ENCODE data around the gene UBE2V1. TPM values are rescaled to one million over a fixed set of nuclear protein-coding genes. Genes with fewer than 3 reads are reported as not detected.

Gene UBE2V1
- total and polyA plus RNA-seq, 10 of the 15 experiments (the other 5 are each of a cell fraction or from before 2014, with no cell fraction given) = 51.8 to 219 (median 141) TPM

DNA sequence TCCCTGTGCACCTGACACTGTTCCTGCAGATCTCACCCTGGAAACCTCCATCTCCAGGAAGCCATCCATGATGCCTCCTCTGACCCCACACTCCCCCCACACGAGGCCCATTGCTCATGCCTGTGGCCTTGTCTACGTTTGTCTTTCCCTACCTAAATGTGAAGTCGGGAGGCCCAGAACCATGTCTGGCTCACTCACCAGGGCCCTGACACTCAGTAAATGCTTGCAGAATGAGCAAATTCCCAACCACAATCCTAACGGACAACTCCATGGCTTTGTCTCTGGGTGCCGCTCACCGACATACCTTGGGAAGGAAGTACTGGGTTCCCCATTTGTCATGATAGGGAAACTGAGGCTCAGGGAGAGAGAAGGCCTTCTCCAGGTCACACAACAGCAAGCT is 33.3 kb upstream of the UBE2V1 start:
- no peaks in the 10 kb centered on the region for H4K20me1 ChIP-seq (ENCODE audit: control insufficient read depth, insufficient read depth)
- ChIA-PET RAD21 (ENCODE audit: unreplicated experiment) (no interaction called here), CTCF (interaction anchor here (1.5 to 1.6 kb wide), 2 partner anchors 26 to 32 kb away, joined by 4 read pairs; no protein-coding TSS in a partner anchor), POLR2A (no interaction called here), SMC1A (ENCODE audit: uncharacterized antibody, unreplicated experiment) (interaction anchor here (1.4 kb wide), 1 partner anchor 23 kb away, joined by 5 read pairs; no protein-coding TSS in a partner anchor)
- peak overlapping the region; percentile 83 for H3K4me2 ChIP-seq (ENCODE audit: control insufficient read depth, insufficient read depth)
- H3K27ac ChIP-seq (ENCODE audit: control insufficient read depth, insufficient read depth) = peak overlapping the region; percentile 93
- peaks cover 40% of the 10 kb centered on the region for H3K79me2 ChIP-seq (ENCODE audit: control insufficient read depth, insufficient read depth, low read length)
- intact Hi-C loops (cut with micrococcal nuclease; ENCODE audit: unreplicated experiment) = no loop called here
- H3K4me3 ChIP-seq = peak overlapping the region; percentile 62; the same call in 1 of the 2 replicates
- in situ Hi-C loops (cut with MboI) = no loop called here
- DNase-seq (ENCODE audit: low read depth, low spot score) = no peak
- no peak for FAIRE-seq
- H3K9me3 ChIP-seq (replicated peaks; ENCODE audit: control insufficient read depth, insufficient read depth, low read length) = no peaks in the 10 kb centered on the region
- peak overlapping the region; percentile 68; the same call in 1 of the 2 replicates for H2AFZ ChIP-seq (ENCODE audit: control insufficient read depth, low read depth, low read length)
- no peak for ATAC-seq
- H3K4me1 ChIP-seq (ENCODE audit: control insufficient read depth, insufficient read depth, low read length) = peaks cover 15% of the 10 kb centered on the region
- TF ChIP-seq MTA2 (IDR thresholded peaks at IDR 0.05; ENCODE audit: low read depth) (no peak), EP300 (IDR thresholded peaks at IDR 0.05; ENCODE audit: borderline replicate concordance in 1 of 2, control insufficient read depth in 1 of 2, low read depth in 2 of 2, low read length in 2 of 2) (0 out of 4 replicates have a peak, but pooled peaks of 1 of the 2 experiments have one; percentile 0)
- peak overlapping the region; percentile 88 for H3K9ac ChIP-seq (ENCODE audit: control insufficient read depth, insufficient read depth, low read length)
- H3K27me3 ChIP-seq (replicated peaks in 1 of 2; ENCODE audit: control insufficient read depth in 2 of 2, insufficient read depth in 2 of 2, low read length in 1 of 2) = no peaks in the 10 kb centered on the region
- peaks cover 4 to 13% of the 10 kb centered on the region in 2 experiments for H3K36me3 ChIP-seq (ENCODE audit: control insufficient read depth in 2 of 2, insufficient read depth in 2 of 2, low read length in 1 of 2)
- WGBS (ENCODE audit: insufficient coverage, insufficient replicate concordance, low lambda C conversion rate, missing lambda C conversion rate) = 72% methylated on average over 6 of the region's 6 CpGs
- no TSS peak for BruUV-seq (replicated peaks)

DNA sequence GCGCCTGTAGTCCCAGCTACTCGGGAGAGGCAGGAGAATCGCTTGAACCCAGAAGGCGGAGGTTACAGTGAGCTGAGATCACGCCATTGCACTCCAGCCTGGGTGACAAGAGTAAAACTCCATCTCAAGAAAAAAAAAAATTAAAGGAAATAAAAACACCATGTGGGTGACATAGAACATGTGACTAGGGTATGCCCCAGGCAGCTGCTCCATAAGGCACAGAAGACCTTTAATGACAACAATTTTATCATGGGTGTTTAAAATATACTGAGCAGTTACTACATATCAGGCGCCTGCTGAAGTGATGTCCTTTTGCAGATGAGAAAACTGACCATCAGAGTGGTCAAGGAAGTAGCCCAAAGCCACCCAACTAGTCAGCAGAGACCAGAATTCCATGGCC is 32.6 kb upstream of the UBE2V1 start:
- BruUV-seq (replicated peaks) = no TSS peak
- Histone ChIP-seq H3K9ac (ENCODE audit: control insufficient read depth, insufficient read depth, low read length) (no peak overlapping the region), H3K79me2 (ENCODE audit: control insufficient read depth, insufficient read depth, low read length) (peaks cover 36% of the 10 kb centered on the region), H4K20me1 (ENCODE audit: control insufficient read depth, insufficient read depth) (no peaks in the 10 kb centered on the region), H3K9me3 (replicated peaks; ENCODE audit: control insufficient read depth, insufficient read depth, low read length) (no peaks in the 10 kb centered on the region), H3K27ac (ENCODE audit: control insufficient read depth, insufficient read depth) (no peak overlapping the region), H2AFZ (ENCODE audit: control insufficient read depth, low read depth, low read length) (no peak overlapping the region), H3K4me1 (ENCODE audit: control insufficient read depth, insufficient read depth, low read length) (peaks cover 15% of the 10 kb centered on the region), H3K36me3 (ENCODE audit: control insufficient read depth in 2 of 2, insufficient read depth in 2 of 2, low read length in 1 of 2) (peaks cover 4 to 16% of the 10 kb centered on the region in 2 experiments), H3K27me3 (replicated peaks in 1 of 2; ENCODE audit: control insufficient read depth in 2 of 2, insufficient read depth in 2 of 2, low read length in 1 of 2) (no peaks in the 10 kb centered on the region), H3K4me2 (ENCODE audit: control insufficient read depth, insufficient read depth) (no peak overlapping the region), H3K4me3 (no peak overlapping the region)
- FAIRE-seq (no peak), ATAC-seq (no peak), DNase-seq (ENCODE audit: low read depth, low spot score) (no peak)
- 92% methylated on average over 6 of the region's 6 CpGs for WGBS (ENCODE audit: insufficient coverage, insufficient replicate concordance, low lambda C conversion rate, missing lambda C conversion rate)
- RAD21 ChIA-PET (ENCODE audit: unreplicated experiment) = no interaction called here
- intact Hi-C loops (cut with micrococcal nuclease; ENCODE audit: unreplicated experiment) (no loop called here), in situ Hi-C loops (cut with MboI) (no loop called here)
- CTCF ChIA-PET = interaction anchor here (0.9 to 1.2 kb wide), 3 partner anchors 9 to 74 kb away, joined by 3 to 6 read pairs (median 3); no protein-coding TSS in a partner anchor
- SMC1A ChIA-PET (ENCODE audit: uncharacterized antibody, unreplicated experiment) = interaction anchor here (1.1 kb wide), 1 partner anchor 22 kb away, joined by 3 read pairs; no protein-coding TSS in a partner anchor
- POLR2A ChIA-PET = interaction anchor here (0.7 to 2.2 kb wide), 2 partner anchors 8 to 62 kb away, joined by 3 to 9 read pairs; partner anchors contain the start of gene PEDS1
- TF ChIP-seq NRF1 (conservative IDR thresholded peaks at IDR 0.05; ENCODE audit: low read depth, low read length) = no peak
- TF ChIP-seq RB1 (IDR thresholded peaks at IDR 0.05; ENCODE audit: borderline replicate concordance) = no peak
- TF ChIP-seq, protein P1, sequence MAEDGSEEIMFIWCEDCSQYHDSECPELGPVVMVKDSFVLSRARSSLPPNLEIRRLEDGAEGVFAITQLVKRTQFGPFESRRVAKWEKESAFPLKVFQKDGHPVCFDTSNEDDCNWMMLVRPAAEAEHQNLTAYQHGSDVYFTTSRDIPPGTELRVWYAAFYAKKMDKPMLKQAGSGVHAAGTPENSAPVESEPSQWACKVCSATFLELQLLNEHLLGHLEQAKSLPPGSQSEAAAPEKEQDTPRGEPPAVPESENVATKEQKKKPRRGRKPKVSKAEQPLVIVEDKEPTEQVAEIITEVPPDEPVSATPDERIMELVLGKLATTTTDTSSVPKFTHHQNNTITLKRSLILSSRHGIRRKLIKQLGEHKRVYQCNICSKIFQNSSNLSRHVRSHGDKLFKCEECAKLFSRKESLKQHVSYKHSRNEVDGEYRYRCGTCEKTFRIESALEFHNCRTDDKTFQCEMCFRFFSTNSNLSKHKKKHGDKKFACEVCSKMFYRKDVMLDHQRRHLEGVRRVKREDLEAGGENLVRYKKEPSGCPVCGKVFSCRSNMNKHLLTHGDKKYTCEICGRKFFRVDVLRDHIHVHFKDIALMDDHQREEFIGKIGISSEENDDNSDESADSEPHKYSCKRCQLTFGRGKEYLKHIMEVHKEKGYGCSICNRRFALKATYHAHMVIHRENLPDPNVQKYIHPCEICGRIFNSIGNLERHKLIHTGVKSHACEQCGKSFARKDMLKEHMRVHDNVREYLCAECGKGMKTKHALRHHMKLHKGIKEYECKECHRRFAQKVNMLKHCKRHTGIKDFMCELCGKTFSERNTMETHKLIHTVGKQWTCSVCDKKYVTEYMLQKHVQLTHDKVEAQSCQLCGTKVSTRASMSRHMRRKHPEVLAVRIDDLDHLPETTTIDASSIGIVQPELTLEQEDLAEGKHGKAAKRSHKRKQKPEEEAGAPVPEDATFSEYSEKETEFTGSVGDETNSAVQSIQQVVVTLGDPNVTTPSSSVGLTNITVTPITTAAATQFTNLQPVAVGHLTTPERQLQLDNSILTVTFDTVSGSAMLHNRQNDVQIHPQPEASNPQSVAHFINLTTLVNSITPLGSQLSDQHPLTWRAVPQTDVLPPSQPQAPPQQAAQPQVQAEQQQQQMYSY (CRISPR knock-in tag; IDR thresholded peaks at IDR 0.05) = no peak
- TF ChIP-seq CREM (IDR thresholded peaks at IDR 0.05; ENCODE audit: low read depth) = no peak
- TF ChIP-seq ASH2L (IDR thresholded peaks at IDR 0.05; ENCODE audit: borderline replicate concordance, low read depth) = no peak
- no peak for TF ChIP-seq BHLHE40 (IDR thresholded peaks at IDR 0.05; ENCODE audit: borderline replicate concordance in 1 of 2, low read depth in 2 of 2, low read length in 1 of 2)
- no peak for TF ChIP-seq EED (IDR thresholded peaks at IDR 0.05; ENCODE audit: low read depth)
- TF ChIP-seq MTA3 (IDR thresholded peaks at IDR 0.05; ENCODE audit: borderline replicate concordance, low read length) = no peak
- no peak for TF ChIP-seq NBN (IDR thresholded peaks at IDR 0.05)
- TF ChIP-seq CREB1 (IDR thresholded peaks at IDR 0.05; ENCODE audit: low read depth) = no peak
- TF ChIP-seq POLR2AphosphoS2 (IDR thresholded peaks at IDR 0.05; ENCODE audit: low read depth, low read length) = no peak
- no peak for TF ChIP-seq NR2C1 (IDR thresholded peaks at IDR 0.05)
- no peak for TF ChIP-seq RFX5 (IDR thresholded peaks at IDR 0.05; ENCODE audit: low read depth, low read length)

Measured in GM12878 (cell line).